Measurements from ENCODE around the gene APOOL.
"Not testable (repeated sequence)": the region's sequence is repeated elsewhere in the genome, so short reads cannot be mapped to it uniquely, and the experiment has no call there.

Gene APOOL

GRCh38 chrX:85003655-85004244 lies at the start of gene APOOL:
TSS of gene APOOL (plus strand) at chrX:85003877. CDS start at chrX:85003913, 36 bp downstream.
- Mint-ChIP-seq H3K4me1 (ENCODE audit: low read depth) (peaks cover 6% of the 10 kb centered on the region), H3K4me3 (peak within 1 kb of the TSS; percentile 87), H3K27ac (peak within 1 kb of the TSS; percentile 80), H3K27me3 (ENCODE audit: low read depth) (no peaks in the 10 kb centered on the region), H3K36me3 (ENCODE audit: low read depth) (no peaks in the 10 kb centered on the region), H3K9me3 (no peaks in the 10 kb centered on the region)
- peak; percentile 79 for DNase-seq (ENCODE audit: low spot score)

GRCh38 chrX:84956304-84956703 lies 47.4 kb upstream of the APOOL start:
- H3K27ac Mint-ChIP-seq: no peak overlapping the region
- H3K9me3 Mint-ChIP-seq: no peaks in the 10 kb centered on the region
- no peaks in the 10 kb centered on the region for H3K27me3 Mint-ChIP-seq (ENCODE audit: low read depth)
- no peak overlapping the region for H3K4me3 Mint-ChIP-seq
- no peaks in the 10 kb centered on the region for H3K36me3 Mint-ChIP-seq (ENCODE audit: low read depth)
- no peak for DNase-seq (ENCODE audit: low spot score)
- no peaks in the 10 kb centered on the region for H3K4me1 Mint-ChIP-seq (ENCODE audit: low read depth)

GRCh38 chrX:84974803-84975202 lies 28.9 kb upstream of the APOOL start:
- no peaks in the 10 kb centered on the region for H3K4me1 Mint-ChIP-seq (ENCODE audit: low read depth)
- no peaks in the 10 kb centered on the region for H3K27me3 Mint-ChIP-seq (ENCODE audit: low read depth)
- peaks cover 8% of the 10 kb centered on the region for H3K9me3 Mint-ChIP-seq
- no peaks in the 10 kb centered on the region for H3K36me3 Mint-ChIP-seq (ENCODE audit: low read depth)
- no peak overlapping the region for H3K4me3 Mint-ChIP-seq
- no peak overlapping the region for H3K27ac Mint-ChIP-seq
- no peak for DNase-seq (ENCODE audit: low spot score)

- not testable (repeated sequence) for H3K27ac Mint-ChIP-seq
Observed at GRCh38 chrX:84991739-84992138, 11.9 kb upstream of the APOOL start.

GRCh38 chrX:84993150-84993549 lies 10.5 kb upstream of the APOOL start:
- Mint-ChIP-seq H3K27me3 (ENCODE audit: low read depth) (peaks cover 2% of the 10 kb centered on the region), H3K9me3 (no peaks in the 10 kb centered on the region), H3K4me3 (no peak overlapping the region), H3K27ac (no peak overlapping the region), H3K36me3 (ENCODE audit: low read depth) (no peaks in the 10 kb centered on the region), H3K4me1 (ENCODE audit: low read depth) (no peaks in the 10 kb centered on the region)
- DNase-seq (ENCODE audit: low spot score): no peak

More at GRCh38 chrX:84991739-84992138, 11.9 kb upstream of the APOOL start:
- H3K27me3 Mint-ChIP-seq (ENCODE audit: low read depth); H3K36me3 Mint-ChIP-seq (ENCODE audit: low read depth); H3K9me3 Mint-ChIP-seq; DNase-seq (ENCODE audit: low spot score); H3K4me1 Mint-ChIP-seq (ENCODE audit: low read depth); H3K4me3 Mint-ChIP-seq: not testable (repeated sequence)

GRCh38 chrX:85001344-85001743 lies 2.3 kb upstream of the APOOL start:
- H3K27me3 Mint-ChIP-seq (ENCODE audit: low read depth): no peaks in the 10 kb centered on the region
- no peaks in the 10 kb centered on the region for H3K36me3 Mint-ChIP-seq (ENCODE audit: low read depth)
- H3K9me3 Mint-ChIP-seq: no peaks in the 10 kb centered on the region
- no peak overlapping the region for H3K27ac Mint-ChIP-seq
- H3K4me1 Mint-ChIP-seq (ENCODE audit: low read depth): peaks cover 6% of the 10 kb centered on the region
- no peak for DNase-seq (ENCODE audit: low spot score)
- no peak overlapping the region for H3K4me3 Mint-ChIP-seq

- Mint-ChIP-seq H3K27ac (peak overlapping the region; percentile 80), H3K4me3 (peak overlapping the region; percentile 87), H3K27me3 (ENCODE audit: low read depth) (no peaks in the 10 kb centered on the region), H3K9me3 (no peaks in the 10 kb centered on the region), H3K4me1 (ENCODE audit: low read depth) (peaks cover 6% of the 10 kb centered on the region), H3K36me3 (ENCODE audit: low read depth) (no peaks in the 10 kb centered on the region)
- DNase-seq (ENCODE audit: low spot score): no peak
Observed at GRCh38 chrX:85004255-85004654, 578 bp downstream of the APOOL start.

GRCh38 chrX:85012098-85012497 lies 8.4 kb downstream of the APOOL start:
- Mint-ChIP-seq H3K9me3 (peaks cover 17% of the 10 kb centered on the region), H3K4me3 (no peak overlapping the region), H3K4me1 (ENCODE audit: low read depth) (no peaks in the 10 kb centered on the region), H3K36me3 (ENCODE audit: low read depth) (peaks cover 7% of the 10 kb centered on the region), H3K27me3 (ENCODE audit: low read depth) (no peaks in the 10 kb centered on the region), H3K27ac (no peak overlapping the region)
- no peak for DNase-seq (ENCODE audit: low spot score)

GRCh38 chrX:85015351-85015750 lies 11.7 kb downstream of the APOOL start:
- H3K27ac Mint-ChIP-seq; DNase-seq (ENCODE audit: low spot score); H3K4me1 Mint-ChIP-seq (ENCODE audit: low read depth); H3K4me3 Mint-ChIP-seq; H3K27me3 Mint-ChIP-seq (ENCODE audit: low read depth): not testable (repeated sequence)
- peaks cover 25% of the 10 kb centered on the region for H3K9me3 Mint-ChIP-seq
- H3K36me3 Mint-ChIP-seq (ENCODE audit: low read depth): peaks cover 18% of the 10 kb centered on the region

- no peak overlapping the region for H3K4me3 Mint-ChIP-seq
- no peak for DNase-seq (ENCODE audit: low spot score)
- no peaks in the 10 kb centered on the region for H3K27me3 Mint-ChIP-seq (ENCODE audit: low read depth)
Observed at GRCh38 chrX:85017721-85018120, 14.0 kb downstream of the APOOL start.

GRCh38 chrX:85018471-85018870 lies 14.8 kb downstream of the APOOL start:
- no peak overlapping the region for H3K27ac Mint-ChIP-seq
- no peak for DNase-seq (ENCODE audit: low spot score)
- H3K36me3 Mint-ChIP-seq (ENCODE audit: low read depth): peaks cover 18% of the 10 kb centered on the region
- no peak overlapping the region for H3K4me3 Mint-ChIP-seq
- H3K9me3 Mint-ChIP-seq: peaks cover 16% of the 10 kb centered on the region
- H3K27me3 Mint-ChIP-seq (ENCODE audit: low read depth): no peaks in the 10 kb centered on the region
- no peaks in the 10 kb centered on the region for H3K4me1 Mint-ChIP-seq (ENCODE audit: low read depth)

More at GRCh38 chrX:85017721-85018120, 14.0 kb downstream of the APOOL start:
- Mint-ChIP-seq H3K9me3 (peaks cover 16% of the 10 kb centered on the region), H3K27ac (no peak overlapping the region), H3K4me1 (ENCODE audit: low read depth) (no peaks in the 10 kb centered on the region), H3K36me3 (ENCODE audit: low read depth) (peaks cover 18% of the 10 kb centered on the region)

- Mint-ChIP-seq H3K4me3 (no peak overlapping the region), H3K27ac (no peak overlapping the region), H3K36me3 (ENCODE audit: low read depth) (peaks cover 18% of the 10 kb centered on the region), H3K9me3 (peaks cover 12% of the 10 kb centered on the region), H3K4me1 (ENCODE audit: low read depth) (no peaks in the 10 kb centered on the region), H3K27me3 (ENCODE audit: low read depth) (no peaks in the 10 kb centered on the region)
- DNase-seq (ENCODE audit: low spot score): no peak
Observed at GRCh38 chrX:85020216-85020615, 16.5 kb downstream of the APOOL start.

- Mint-ChIP-seq H3K4me1 (ENCODE audit: low read depth) (no peaks in the 10 kb centered on the region), H3K27ac (no peak overlapping the region), H3K4me3 (no peak overlapping the region), H3K9me3 (peaks cover 4% of the 10 kb centered on the region), H3K27me3 (ENCODE audit: low read depth) (no peaks in the 10 kb centered on the region), H3K36me3 (ENCODE audit: low read depth) (peaks cover under 1% of the 10 kb centered on the region)
- no peak for DNase-seq (ENCODE audit: low spot score)
Observed at GRCh38 chrX:85024044-85024443, 20.4 kb downstream of the APOOL start.

- peaks cover 4% of the 10 kb centered on the region for H3K9me3 Mint-ChIP-seq
- H3K36me3 Mint-ChIP-seq (ENCODE audit: low read depth): no peaks in the 10 kb centered on the region
- no peak for DNase-seq (ENCODE audit: low spot score)
- H3K27me3 Mint-ChIP-seq (ENCODE audit: low read depth): no peaks in the 10 kb centered on the region
- no peak overlapping the region for H3K27ac Mint-ChIP-seq
- no peak overlapping the region for H3K4me3 Mint-ChIP-seq
- H3K4me1 Mint-ChIP-seq (ENCODE audit: low read depth): no peaks in the 10 kb centered on the region
Observed at GRCh38 chrX:85024562-85024961, 20.9 kb downstream of the APOOL start.

GRCh38 chrX:85026170-85026569 lies 22.5 kb downstream of the APOOL start:
- Mint-ChIP-seq H3K36me3 (ENCODE audit: low read depth) (no peaks in the 10 kb centered on the region), H3K9me3 (peaks cover 4% of the 10 kb centered on the region), H3K4me1 (ENCODE audit: low read depth) (no peaks in the 10 kb centered on the region), H3K27me3 (ENCODE audit: low read depth) (no peaks in the 10 kb centered on the region), H3K27ac (no peak overlapping the region), H3K4me3 (no peak overlapping the region)
- DNase-seq (ENCODE audit: low spot score): no peak
